B cell (primary cell): ENCODE results near the gene CCDC85B.

Experiments
- CTCF ChIP-seq: fragments of 200-600 bp; IDR thresholded peaks from one replicate; pipeline ENCODE4 v1.8.0; 2022; ENCODE audit warnings: antibody characterized with exemption, mild to moderate bottlenecking
- EZH2 ChIP-seq: IDR thresholded peaks from 2 replicates; pipeline ENCODE4 v1.6.1; 2012; ENCODE audit warnings: borderline replicate concordance, low read depth, mild to moderate bottlenecking, moderate library complexity, low read length; ENCODE audit not compliant: insufficient read depth, poor library complexity, severe bottlenecking

GRCh38 chr11:65895482-65895981 is 5.1 kb downstream of the CCDC85B start:
- TF ChIP-seq CTCF (no peak), EZH2 (no peak)
